Calu3 (cell line): ENCODE data around the gene NPHS2. TPM values are rescaled to one million over a fixed set of nuclear protein-coding genes. Genes with fewer than 3 reads are reported as not detected.
"Not testable (repeated sequence)": the region's sequence is repeated elsewhere in the genome, so short reads cannot be mapped to it uniquely, and the experiment has no call there.

Experiments
- BruUV-seq: library from RNA; stranded (reverse); fragments of 400-500 nt; replicated peaks from 2 replicates; lab custom pipeline; 2021; lab: Mats Ljungman, UMichigan
- CTCF ChIA-PET: fragments of 300-600 bp; sonication (Branson Sonifier 250); formaldehyde crosslinking; loops from one replicate; lab custom pipeline; 2022; ENCODE audit warnings: antibody characterized with exemption; lab: Charles Lee
- DNase-seq: peaks from one replicate; pipeline ENCODE4 v3.0.0; 2022
- H3K27ac Mint-ChIP-seq: one replicate; pipeline ENCODE4 v1.8.0; 2022; ENCODE audit warnings: mixed read lengths; ENCODE audit not compliant: unreplicated experiment
- H3K27me3 Mint-ChIP-seq: one replicate; pipeline ENCODE4 v1.8.0; 2022; ENCODE audit warnings: mixed read lengths; ENCODE audit not compliant: unreplicated experiment
- H3K36me3 Mint-ChIP-seq: one replicate; pipeline ENCODE4 v1.8.0; 2022; ENCODE audit warnings: mild to moderate bottlenecking, moderate library complexity, mixed read lengths; ENCODE audit not compliant: insufficient read depth, unreplicated experiment
- H3K4me1 Mint-ChIP-seq: one replicate; pipeline ENCODE4 v1.8.0; 2022; ENCODE audit warnings: mild to moderate bottlenecking, low read depth, mixed read lengths; ENCODE audit not compliant: unreplicated experiment
- H3K4me3 Mint-ChIP-seq: one replicate; pipeline ENCODE4 v1.8.0; 2022; ENCODE audit warnings: mild to moderate bottlenecking, low read depth, moderate library complexity, mixed read lengths; ENCODE audit not compliant: unreplicated experiment
- H3K9me3 Mint-ChIP-seq: one replicate; pipeline ENCODE4 v1.8.0; 2022; ENCODE audit warnings: low read depth, mixed read lengths; ENCODE audit not compliant: unreplicated experiment
- intact Hi-C: fragments of 100-400 bp; cut with micrococcal nuclease; formaldehyde crosslinking; loops from one replicate; pipeline ENCODE4 v1.10.0; 2022; ENCODE audit not compliant: unreplicated experiment
- total RNA-seq: library from RNA; stranded (reverse); gene quantifications from 2 replicates; pipeline ENCODE4 v1.2.3, GENCODE V29; 2022
- TF ChIP-seq, protein P1 (sequence below): fragments of 200-600 bp; IDR thresholded peaks from one replicate; pipeline ENCODE4 v1.8.0; 2022; ENCODE audit warnings: antibody characterized with exemption; ENCODE audit not compliant: unreplicated experiment

The NPHS2 gene
- total RNA-seq, 1 experiment from 2014 or later: not detected

DNA sequence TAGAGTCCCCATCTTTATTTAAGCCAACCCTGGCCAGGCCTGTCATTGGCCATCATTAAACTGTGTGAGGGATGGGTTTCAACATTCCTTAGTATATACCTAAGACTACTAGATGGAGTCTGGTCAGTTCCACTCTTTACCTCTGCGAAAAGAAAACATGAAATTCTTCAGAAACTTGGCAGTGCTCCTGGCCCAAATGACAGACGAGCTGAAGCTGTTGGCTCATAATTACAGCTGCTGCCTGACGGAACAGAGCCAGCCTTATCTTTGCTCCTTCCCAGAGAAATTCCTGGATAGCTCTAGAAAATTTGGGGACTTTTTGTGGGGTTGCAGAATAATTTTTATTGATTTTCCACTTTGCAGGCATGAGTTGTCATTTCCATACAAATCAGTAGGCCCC is 30.4 kb downstream of the NPHS2 start:
- Mint-ChIP-seq H3K4me3 (no peak overlapping the region), H3K27ac (no peak overlapping the region), H3K27me3 (peaks cover 28% of the 10 kb centered on the region), H3K9me3 (no peaks in the 10 kb centered on the region), H3K4me1 (no peaks in the 10 kb centered on the region), H3K36me3 (no peaks in the 10 kb centered on the region)
- DNase-seq: no peak
- TF ChIP-seq, protein P1, sequence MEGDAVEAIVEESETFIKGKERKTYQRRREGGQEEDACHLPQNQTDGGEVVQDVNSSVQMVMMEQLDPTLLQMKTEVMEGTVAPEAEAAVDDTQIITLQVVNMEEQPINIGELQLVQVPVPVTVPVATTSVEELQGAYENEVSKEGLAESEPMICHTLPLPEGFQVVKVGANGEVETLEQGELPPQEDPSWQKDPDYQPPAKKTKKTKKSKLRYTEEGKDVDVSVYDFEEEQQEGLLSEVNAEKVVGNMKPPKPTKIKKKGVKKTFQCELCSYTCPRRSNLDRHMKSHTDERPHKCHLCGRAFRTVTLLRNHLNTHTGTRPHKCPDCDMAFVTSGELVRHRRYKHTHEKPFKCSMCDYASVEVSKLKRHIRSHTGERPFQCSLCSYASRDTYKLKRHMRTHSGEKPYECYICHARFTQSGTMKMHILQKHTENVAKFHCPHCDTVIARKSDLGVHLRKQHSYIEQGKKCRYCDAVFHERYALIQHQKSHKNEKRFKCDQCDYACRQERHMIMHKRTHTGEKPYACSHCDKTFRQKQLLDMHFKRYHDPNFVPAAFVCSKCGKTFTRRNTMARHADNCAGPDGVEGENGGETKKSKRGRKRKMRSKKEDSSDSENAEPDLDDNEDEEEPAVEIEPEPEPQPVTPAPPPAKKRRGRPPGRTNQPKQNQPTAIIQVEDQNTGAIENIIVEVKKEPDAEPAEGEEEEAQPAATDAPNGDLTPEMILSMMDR: no peak
- intact Hi-C loops: no loop called here
- BruUV-seq: no TSS peak
- CTCF ChIA-PET: interaction anchor here (0.6 kb wide), 1 partner anchor 151 kb away, joined by 3 read pairs; no protein-coding TSS in a partner anchor

DNA sequence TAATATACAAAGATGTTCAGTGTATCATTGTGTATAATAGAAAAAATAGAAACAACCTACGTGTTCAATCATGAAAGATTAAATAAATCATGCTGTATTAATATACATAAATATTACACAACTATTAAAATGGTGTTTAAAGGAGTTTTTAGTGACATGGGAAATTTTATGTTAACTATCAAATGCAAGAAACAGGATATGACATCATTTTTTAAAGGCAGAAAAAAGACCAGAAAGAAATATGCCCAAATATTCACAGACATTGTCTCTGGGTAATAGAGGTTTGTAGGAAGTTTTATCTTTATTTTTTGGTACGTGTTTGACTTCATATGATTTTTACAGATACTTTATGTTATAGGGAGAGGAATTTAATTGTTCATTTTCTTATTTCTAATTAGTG is 34.0 kb downstream of the NPHS2 start:
- H3K9me3 Mint-ChIP-seq: peaks cover 2% of the 10 kb centered on the region
- CTCF ChIA-PET: no interaction called here
- DNase-seq: no peak
- H3K4me1 Mint-ChIP-seq: no peaks in the 10 kb centered on the region
- H3K27ac Mint-ChIP-seq: no peak overlapping the region
- no TSS peak for BruUV-seq
- TF ChIP-seq, protein P1: no peak
- intact Hi-C loops: no loop called here
- peaks cover 13% of the 10 kb centered on the region for H3K27me3 Mint-ChIP-seq
- H3K4me3 Mint-ChIP-seq: no peak overlapping the region
- H3K36me3 Mint-ChIP-seq: no peaks in the 10 kb centered on the region

DNA sequence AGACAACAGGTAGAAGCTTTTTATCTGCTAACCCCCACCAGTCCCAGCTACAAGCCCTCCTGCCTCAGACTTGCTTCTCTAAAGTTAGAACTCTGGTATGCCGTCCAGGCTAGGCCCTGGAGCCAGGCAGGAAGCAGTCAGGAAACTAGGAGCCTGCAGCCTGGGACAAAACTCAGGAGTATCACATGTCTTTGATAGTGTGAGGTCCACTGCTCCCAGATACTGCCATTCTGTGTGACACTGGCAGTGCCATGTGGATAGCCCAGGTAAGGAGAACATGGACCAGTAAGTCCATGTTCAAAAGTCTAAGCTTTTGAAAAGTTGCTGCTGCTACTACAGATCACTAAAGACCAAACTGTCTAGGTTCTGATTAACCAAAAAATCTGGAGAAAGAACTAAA is 45.4 kb downstream of the NPHS2 start:
- H3K36me3 Mint-ChIP-seq: no peaks in the 10 kb centered on the region
- BruUV-seq: no TSS peak
- no peak for DNase-seq
- H3K27ac Mint-ChIP-seq: no peak overlapping the region
- TF ChIP-seq, protein P1: no peak
- no peaks in the 10 kb centered on the region for H3K4me1 Mint-ChIP-seq
- CTCF ChIA-PET: no interaction called here
- no peaks in the 10 kb centered on the region for H3K9me3 Mint-ChIP-seq
- H3K27me3 Mint-ChIP-seq: peaks cover 18% of the 10 kb centered on the region
- H3K4me3 Mint-ChIP-seq: no peak overlapping the region
- intact Hi-C loops: no loop called here

DNA sequence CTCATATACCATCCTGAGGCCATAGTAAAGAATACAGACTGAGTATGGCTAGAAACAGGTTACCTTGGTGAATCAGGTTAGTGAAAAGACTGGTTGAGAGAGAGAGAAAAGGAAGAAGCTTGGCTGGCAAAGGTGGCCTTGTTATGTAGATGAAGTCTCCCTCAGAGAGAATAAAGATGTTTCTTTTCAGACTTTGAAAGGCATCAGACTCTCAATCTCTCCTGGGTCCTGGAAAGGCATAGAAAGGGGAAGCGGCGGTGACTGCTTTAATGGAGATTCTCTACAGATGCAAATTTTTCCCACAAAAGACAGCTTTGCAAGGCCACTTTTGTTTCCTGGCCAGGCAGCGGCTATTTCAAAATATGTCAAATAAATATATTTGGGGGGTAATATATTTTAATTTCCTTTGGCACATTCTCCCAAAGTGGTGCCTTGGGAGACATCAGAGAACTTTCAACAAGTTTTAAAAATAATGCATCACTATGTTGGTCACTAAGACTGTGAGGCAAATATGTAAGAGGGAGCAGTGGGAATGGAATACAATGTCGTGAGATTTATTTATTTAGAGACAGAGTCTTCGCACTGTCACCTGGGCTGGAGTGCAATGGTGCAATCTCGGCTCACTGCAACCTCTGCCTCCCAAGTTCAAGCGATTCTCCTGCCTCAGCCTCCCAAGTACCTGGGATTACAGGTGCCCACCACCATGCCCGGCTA is 46.1 kb downstream of the NPHS2 start:
- Mint-ChIP-seq H3K27me3 (peaks cover 25% of the 10 kb centered on the region), H3K9me3 (no peaks in the 10 kb centered on the region), H3K27ac (no peak overlapping the region), H3K4me1 (no peaks in the 10 kb centered on the region), H3K4me3 (no peak overlapping the region), H3K36me3 (no peaks in the 10 kb centered on the region)
- CTCF ChIA-PET: no interaction called here
- no peak for DNase-seq
- BruUV-seq: no TSS peak
- intact Hi-C loops: no loop called here
- TF ChIP-seq, protein P1: no peak

DNA sequence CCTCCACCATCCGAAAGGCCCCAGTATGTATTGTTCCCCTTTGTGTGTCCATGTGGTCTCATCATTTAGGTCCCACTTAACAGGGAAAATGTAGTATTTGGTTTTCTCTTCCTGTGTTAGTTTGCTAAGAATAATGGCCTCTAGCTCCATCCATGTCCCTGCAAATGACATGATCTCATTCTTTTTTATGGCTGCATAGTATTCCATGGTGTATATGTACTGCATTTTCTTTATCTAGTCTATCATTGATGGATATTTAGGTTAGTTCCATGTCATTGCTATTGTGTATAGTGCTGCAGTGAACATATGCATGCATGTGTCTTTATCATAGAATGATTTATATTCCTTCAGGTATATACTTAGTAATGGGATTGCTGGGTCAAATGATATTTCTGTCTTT is 57.2 kb downstream of the NPHS2 start:
- H3K4me1 Mint-ChIP-seq, H3K27ac Mint-ChIP-seq, H3K36me3 Mint-ChIP-seq, BruUV-seq, DNase-seq, H3K9me3 Mint-ChIP-seq, H3K4me3 Mint-ChIP-seq, CTCF ChIA-PET, intact Hi-C loops: not testable (repeated sequence)
- H3K27me3 Mint-ChIP-seq: peaks cover 33% of the 10 kb centered on the region
